Liver (tissue), 9 donors: Measurements from ENCODE around the gene FAM193A. TPM values are rescaled to one million over a fixed set of nuclear protein-coding genes. Genes with fewer than 3 reads are reported as not detected.

ENCODE experiments used
- DNase-seq: peaks from one replicate; pipeline ENCODE4 v3.0.0-alpha.2; 2017; ENCODE audit warnings: low spot score
- H3K27ac ChIP-seq, 2 donors: one replicate each; pipeline ENCODE4 v1.7.0; 2013; ENCODE audit warnings: inconsistent platforms in 2 of 2, low read length in 2 of 2, control low read depth in 1 of 2, low read depth in 1 of 2, mild to moderate bottlenecking in 1 of 2
- H3K27me3 ChIP-seq, 4 donors: one replicate each; pipeline versions ENCODE4 v1.6.1 to v1.7.0; 2013; ENCODE audit warnings: low read length in 3 of 4, inconsistent platforms in 1 of 4, mild to moderate bottlenecking in 1 of 4, moderate library complexity in 1 of 4; ENCODE audit not compliant: control insufficient read depth in 4 of 4, insufficient read depth in 4 of 4
- H3K36me3 ChIP-seq, 4 donors: one replicate each; pipeline versions ENCODE4 v1.6.1 to v1.7.0; 2013; ENCODE audit warnings: low read length in 3 of 4, mild to moderate bottlenecking in 3 of 4, low read depth in 1 of 4, moderate library complexity in 1 of 4; ENCODE audit not compliant: control insufficient read depth in 4 of 4, insufficient read depth in 3 of 4
- H3K4me1 ChIP-seq, 4 donors: one replicate each; pipeline versions ENCODE4 v1.6.1 to v1.7.0; 2013; ENCODE audit warnings: low read length in 3 of 4, mild to moderate bottlenecking in 3 of 4, moderate library complexity in 1 of 4; ENCODE audit not compliant: control insufficient read depth in 4 of 4, insufficient read depth in 4 of 4
- H3K4me3 ChIP-seq, 3 donors: one replicate each; pipeline versions ENCODE4 v1.6.1 to v1.7.0; 2013; ENCODE audit warnings: low read length in 3 of 3, control low read depth in 1 of 3, low read depth in 1 of 3, mild to moderate bottlenecking in 1 of 3
- H3K9ac ChIP-seq, 2 donors: one replicate each; pipeline ENCODE4 v1.7.0; 2013; ENCODE audit warnings: low read length in 2 of 2, mild to moderate bottlenecking in 2 of 2, moderate library complexity in 2 of 2, control low read depth in 1 of 2, low read depth in 1 of 2
- H3K9me3 ChIP-seq, 4 donors: one replicate each; pipeline versions ENCODE4 v1.6.1 to v1.7.0; 2013; ENCODE audit warnings: low read length in 3 of 4; ENCODE audit not compliant: control insufficient read depth in 4 of 4
- EGR1 ChIP-seq, 2 donors: IDR thresholded peaks; 2 replicates each; pipeline ENCODE4 v1.6.1; 2016 to 2018; ENCODE audit warnings: antibody characterized with exemption in 2 of 2, low read depth in 2 of 2
- FOXA1 ChIP-seq: IDR thresholded peaks from 2 replicates; pipeline ENCODE4 v1.6.1; 2016; ENCODE audit warnings: antibody characterized with exemption
- HNF4A ChIP-seq, 2 donors: conservative IDR thresholded peaks; 2 replicates each; pipeline ENCODE4 v1.6.1; 2016; ENCODE audit warnings: antibody characterized with exemption in 2 of 2, mild to moderate bottlenecking in 2 of 2
- HNF4G ChIP-seq: IDR thresholded peaks from 2 replicates; pipeline ENCODE4 v1.6.1; 2016; ENCODE audit warnings: antibody characterized with exemption
- JUND ChIP-seq, 2 donors: IDR thresholded peaks; 2 replicates each; pipeline ENCODE4 v1.6.1; 2016; ENCODE audit warnings: antibody characterized with exemption in 2 of 2
- NR2F2 ChIP-seq: IDR thresholded peaks from 2 replicates; pipeline ENCODE4 v1.6.1; 2016; ENCODE audit warnings: antibody characterized with exemption
- RAD21 ChIP-seq, 2 donors: IDR thresholded peaks; 2 replicates each; pipeline ENCODE4 v1.6.1; 2016; ENCODE audit warnings: antibody characterized with exemption in 2 of 2, mild to moderate bottlenecking in 2 of 2
- REST ChIP-seq: IDR thresholded peaks from 2 replicates; pipeline ENCODE4 v1.6.1; 2016; ENCODE audit warnings: antibody characterized with exemption, mild to moderate bottlenecking
- RXRA ChIP-seq, 2 donors: IDR thresholded peaks; 2 replicates each; pipeline ENCODE4 v1.6.1; 2017 to 2018; ENCODE audit warnings: antibody characterized with exemption in 2 of 2, mild to moderate bottlenecking in 1 of 2
- SP1 ChIP-seq: IDR thresholded peaks from 2 replicates; pipeline ENCODE4 v1.6.1; 2018; ENCODE audit warnings: antibody characterized with exemption, mild to moderate bottlenecking
- TAF1 ChIP-seq: conservative IDR thresholded peaks from 2 replicates; pipeline ENCODE4 v1.6.1; 2016; ENCODE audit warnings: antibody characterized with exemption, mild to moderate bottlenecking
- ZBTB33 ChIP-seq: IDR thresholded peaks from 2 replicates; pipeline ENCODE4 v1.6.1; 2016; ENCODE audit warnings: antibody characterized with exemption
- WGBS: extraction: QIAGEN DNeasy Blood & Tissue Kit; methylation state at CpG from one replicate; pipeline ENCODE4 v1.1.7; 2013; 5-methylcytosine and 5-hydroxymethylcytosine counted together
- polyA plus RNA-seq, 2 donors: library from polyadenylated mRNA; stranded (reverse) in 1 of 2; unstranded in 1 of 2; fragments of 200-250 nt in 1 of 2; fragments of >200 nt in 1 of 2; fragmentation: Nextera tagmentation in 1 of 2; extraction: Ambion mirVana in 1 of 2; gene quantifications; one replicate each; pipeline versions ENCODE4 v1.2.1 to v1.2.3, GENCODE V29; 2013 to 2015
- total RNA-seq, 2 donors: library from RNA; depleted of rRNA; stranded (reverse); fragments of >200 nt; gene quantifications; one replicate each; pipeline ENCODE4 v1.2.3, GENCODE V29; 2014
- TF ChIP-seq, protein P1 (sequence below): IDR thresholded peaks from 2 replicates; pipeline ENCODE4 v1.6.1; 2016; ENCODE audit warnings: antibody characterized with exemption
- TF ChIP-seq, protein P2 (sequence below): IDR thresholded peaks from 2 replicates; pipeline ENCODE4 v1.6.1; 2016; ENCODE audit warnings: antibody characterized with exemption
- donor health status: healthy.
- donor health status: healthy.
- donor health status: healthy.
- donor health status: healthy.
- donor health status: healthy.

Gene FAM193A
- total and polyA plus RNA-seq, 4 donors: 3.9 to 10.2 (median 7.0) TPM

DNA sequence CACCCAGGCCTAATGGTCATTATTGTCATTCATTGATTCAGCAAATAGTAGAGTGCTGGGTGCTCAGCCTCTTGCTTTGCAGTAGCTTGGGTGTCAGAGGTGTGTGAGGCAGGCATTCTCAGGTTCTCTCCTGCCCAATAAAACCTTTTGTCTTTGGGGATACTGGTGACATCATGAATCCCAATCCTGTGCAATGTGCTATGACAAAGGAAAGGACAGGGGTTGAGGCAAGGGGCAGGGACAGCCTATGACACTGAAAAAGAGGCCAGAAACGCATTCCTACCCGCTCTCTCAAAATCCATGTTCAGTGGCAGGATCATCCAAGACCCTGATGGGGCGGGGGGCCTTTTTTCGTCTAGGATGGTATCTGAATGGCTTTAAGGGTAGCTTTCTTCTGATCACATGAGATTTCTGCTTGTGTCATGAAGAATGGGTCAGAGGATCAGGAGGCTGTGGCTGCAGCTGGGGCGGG is 1.5 kb upstream of the FAM193A start:
- Histone ChIP-seq H3K27ac (peak overlapping the region; percentile 30 to 89), H3K9ac (peak overlapping the region in 1 of 2 donors; percentile 88), H3K4me3 (peak overlapping the region in 1 of 3 donors; percentile 83), H3K27me3 (no peaks in the 10 kb centered on the region), H3K9me3 (no peaks in the 10 kb centered on the region), H3K36me3 (no peaks in the 10 kb centered on the region), H3K4me1 (peaks cover 2 to 19% (median 10%) of the 10 kb centered on the region in 4 donors)
- no peak for DNase-seq
- TF ChIP-seq EGR1 (IDR thresholded peaks at IDR 0.05; ENCODE audit: low read depth in 2 of 2) (no peak), JUND (IDR thresholded peaks at IDR 0.05) (no peak), TAF1 (no peak), HNF4G (no peak)
- 76% methylated on average over 5 of the region's 5 CpGs for WGBS

GRCh38 chr4:2535376-2536192 is 863 bp upstream of the FAM193A start:
- Histone ChIP-seq H3K27ac (peak overlapping the region; percentile 30 to 89), H3K9me3 (no peaks in the 10 kb centered on the region), H3K27me3 (no peaks in the 10 kb centered on the region), H3K4me3 (peak overlapping the region; percentile 45 to 83 (median 64)), H3K4me1 (peaks cover 3 to 19% (median 10%) of the 10 kb centered on the region in 4 donors), H3K36me3 (no peaks in the 10 kb centered on the region), H3K9ac (peak overlapping the region; percentile 26 to 88)
- peak; percentile 49 for DNase-seq
- TF ChIP-seq, protein P1, sequence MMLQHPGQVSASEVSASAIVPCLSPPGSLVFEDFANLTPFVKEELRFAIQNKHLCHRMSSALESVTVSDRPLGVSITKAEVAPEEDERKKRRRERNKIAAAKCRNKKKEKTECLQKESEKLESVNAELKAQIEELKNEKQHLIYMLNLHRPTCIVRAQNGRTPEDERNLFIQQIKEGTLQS: no peak
- TF ChIP-seq, protein P2, sequence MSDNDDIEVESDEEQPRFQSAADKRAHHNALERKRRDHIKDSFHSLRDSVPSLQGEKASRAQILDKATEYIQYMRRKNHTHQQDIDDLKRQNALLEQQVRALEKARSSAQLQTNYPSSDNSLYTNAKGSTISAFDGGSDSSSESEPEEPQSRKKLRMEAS: no peak
- TF ChIP-seq SP1: no peak
- TF ChIP-seq RXRA (IDR thresholded peaks at IDR 0.05): no peak
- TF ChIP-seq RAD21 (IDR thresholded peaks at IDR 0.05): no peak
- no peak for TF ChIP-seq NR2F2
- no peak for TF ChIP-seq EGR1 (IDR thresholded peaks at IDR 0.05; ENCODE audit: low read depth in 2 of 2)
- no peak for TF ChIP-seq REST
- TF ChIP-seq HNF4A (conservative IDR thresholded peaks at IDR 0.05): no peak
- no peak for TF ChIP-seq FOXA1
- TF ChIP-seq TAF1: no peak
- TF ChIP-seq ZBTB33: no peak
- 7% methylated on average over 77 of the region's 77 CpGs for WGBS
